ENCODE data around the gene TMEM234. TPM values are rescaled to one million over a fixed set of nuclear protein-coding genes. Genes with fewer than 3 reads are reported as not detected.

Gene TMEM234
- total and polyA plus RNA-seq, 2 of the 13 experiments (the other 11 are each of a cell fraction or from before 2014, with no cell fraction given), result 6.1 to 9.0 TPM

DNA sequence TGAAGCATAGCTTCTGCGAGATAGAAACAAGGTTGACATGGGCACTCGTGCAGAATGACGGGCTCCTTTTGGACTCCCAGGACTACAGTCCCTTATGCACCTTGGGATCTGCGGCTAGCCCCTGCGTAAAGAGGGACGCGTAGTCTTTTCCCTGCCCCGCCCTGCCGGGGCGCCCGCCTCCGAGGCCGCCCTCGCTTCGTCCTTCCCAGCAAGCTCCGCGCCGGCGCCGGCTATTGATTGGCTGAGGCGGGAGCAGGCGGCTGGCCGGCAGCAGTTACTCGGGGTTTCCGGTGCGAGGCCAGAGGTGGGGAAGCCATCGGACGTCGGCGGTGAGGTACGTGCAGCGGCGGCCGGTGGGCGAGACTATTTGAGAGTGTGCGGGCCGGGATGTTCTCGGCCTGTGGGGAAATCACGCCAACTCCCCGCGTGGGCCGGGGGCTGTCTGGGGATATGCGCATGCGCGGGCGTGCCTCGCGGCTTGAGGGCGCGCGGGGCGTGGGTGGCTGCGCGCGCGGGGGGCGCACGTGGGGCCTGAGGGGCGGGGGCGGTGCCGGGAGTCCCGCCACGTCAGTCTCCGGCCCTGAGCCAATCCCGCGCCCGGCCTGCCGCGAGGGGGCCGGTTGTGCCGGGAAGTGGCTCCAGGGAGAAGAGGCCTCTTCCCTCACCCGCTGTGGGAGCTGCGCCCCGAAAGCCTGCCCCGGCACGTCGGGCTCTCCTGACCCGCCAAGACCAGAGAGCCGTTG, 42.5 kb downstream of the TMEM234 start, which contains the start of gene TXLNA (continued):
- TF ChIP-seq, protein P1, sequence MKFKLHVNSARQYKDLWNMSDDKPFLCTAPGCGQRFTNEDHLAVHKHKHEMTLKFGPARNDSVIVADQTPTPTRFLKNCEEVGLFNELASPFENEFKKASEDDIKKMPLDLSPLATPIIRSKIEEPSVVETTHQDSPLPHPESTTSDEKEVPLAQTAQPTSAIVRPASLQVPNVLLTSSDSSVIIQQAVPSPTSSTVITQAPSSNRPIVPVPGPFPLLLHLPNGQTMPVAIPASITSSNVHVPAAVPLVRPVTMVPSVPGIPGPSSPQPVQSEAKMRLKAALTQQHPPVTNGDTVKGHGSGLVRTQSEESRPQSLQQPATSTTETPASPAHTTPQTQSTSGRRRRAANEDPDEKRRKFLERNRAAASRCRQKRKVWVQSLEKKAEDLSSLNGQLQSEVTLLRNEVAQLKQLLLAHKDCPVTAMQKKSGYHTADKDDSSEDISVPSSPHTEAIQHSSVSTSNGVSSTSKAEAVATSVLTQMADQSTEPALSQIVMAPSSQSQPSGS (CRISPR knock-in tag; IDR thresholded peaks at IDR 0.05), result peak; percentile 68; the same call in 1 of the 2 replicates
- no peak for TF ChIP-seq RFX1 (IDR thresholded peaks at IDR 0.05)
- TF ChIP-seq RXRA (CRISPR knock-in tag; IDR thresholded peaks at IDR 0.05), result peak; percentile 15; the same call in 1 of the 2 replicates
- TF ChIP-seq YEATS4 (CRISPR knock-in tag; IDR thresholded peaks at IDR 0.05; ENCODE audit: borderline replicate concordance), result no peak; the same call in none of the 2 replicates
- no peak for TF ChIP-seq MIER2 (CRISPR knock-in tag; IDR thresholded peaks at IDR 0.05)
- no peak; the same call in 1 of the 2 replicates for TF ChIP-seq MTF2 (CRISPR knock-in tag; IDR thresholded peaks at IDR 0.05; ENCODE audit: borderline replicate concordance)
- TF ChIP-seq SP140L (CRISPR knock-in tag; IDR thresholded peaks at IDR 0.05; ENCODE audit: borderline replicate concordance), result 0 out of 2 replicates have a peak, but pooled peaks have one; percentile 21
- peak; percentile 79 for TF ChIP-seq ZMYM4 (CRISPR knock-in tag; IDR thresholded peaks at IDR 0.05)
- TF ChIP-seq, protein P2, sequence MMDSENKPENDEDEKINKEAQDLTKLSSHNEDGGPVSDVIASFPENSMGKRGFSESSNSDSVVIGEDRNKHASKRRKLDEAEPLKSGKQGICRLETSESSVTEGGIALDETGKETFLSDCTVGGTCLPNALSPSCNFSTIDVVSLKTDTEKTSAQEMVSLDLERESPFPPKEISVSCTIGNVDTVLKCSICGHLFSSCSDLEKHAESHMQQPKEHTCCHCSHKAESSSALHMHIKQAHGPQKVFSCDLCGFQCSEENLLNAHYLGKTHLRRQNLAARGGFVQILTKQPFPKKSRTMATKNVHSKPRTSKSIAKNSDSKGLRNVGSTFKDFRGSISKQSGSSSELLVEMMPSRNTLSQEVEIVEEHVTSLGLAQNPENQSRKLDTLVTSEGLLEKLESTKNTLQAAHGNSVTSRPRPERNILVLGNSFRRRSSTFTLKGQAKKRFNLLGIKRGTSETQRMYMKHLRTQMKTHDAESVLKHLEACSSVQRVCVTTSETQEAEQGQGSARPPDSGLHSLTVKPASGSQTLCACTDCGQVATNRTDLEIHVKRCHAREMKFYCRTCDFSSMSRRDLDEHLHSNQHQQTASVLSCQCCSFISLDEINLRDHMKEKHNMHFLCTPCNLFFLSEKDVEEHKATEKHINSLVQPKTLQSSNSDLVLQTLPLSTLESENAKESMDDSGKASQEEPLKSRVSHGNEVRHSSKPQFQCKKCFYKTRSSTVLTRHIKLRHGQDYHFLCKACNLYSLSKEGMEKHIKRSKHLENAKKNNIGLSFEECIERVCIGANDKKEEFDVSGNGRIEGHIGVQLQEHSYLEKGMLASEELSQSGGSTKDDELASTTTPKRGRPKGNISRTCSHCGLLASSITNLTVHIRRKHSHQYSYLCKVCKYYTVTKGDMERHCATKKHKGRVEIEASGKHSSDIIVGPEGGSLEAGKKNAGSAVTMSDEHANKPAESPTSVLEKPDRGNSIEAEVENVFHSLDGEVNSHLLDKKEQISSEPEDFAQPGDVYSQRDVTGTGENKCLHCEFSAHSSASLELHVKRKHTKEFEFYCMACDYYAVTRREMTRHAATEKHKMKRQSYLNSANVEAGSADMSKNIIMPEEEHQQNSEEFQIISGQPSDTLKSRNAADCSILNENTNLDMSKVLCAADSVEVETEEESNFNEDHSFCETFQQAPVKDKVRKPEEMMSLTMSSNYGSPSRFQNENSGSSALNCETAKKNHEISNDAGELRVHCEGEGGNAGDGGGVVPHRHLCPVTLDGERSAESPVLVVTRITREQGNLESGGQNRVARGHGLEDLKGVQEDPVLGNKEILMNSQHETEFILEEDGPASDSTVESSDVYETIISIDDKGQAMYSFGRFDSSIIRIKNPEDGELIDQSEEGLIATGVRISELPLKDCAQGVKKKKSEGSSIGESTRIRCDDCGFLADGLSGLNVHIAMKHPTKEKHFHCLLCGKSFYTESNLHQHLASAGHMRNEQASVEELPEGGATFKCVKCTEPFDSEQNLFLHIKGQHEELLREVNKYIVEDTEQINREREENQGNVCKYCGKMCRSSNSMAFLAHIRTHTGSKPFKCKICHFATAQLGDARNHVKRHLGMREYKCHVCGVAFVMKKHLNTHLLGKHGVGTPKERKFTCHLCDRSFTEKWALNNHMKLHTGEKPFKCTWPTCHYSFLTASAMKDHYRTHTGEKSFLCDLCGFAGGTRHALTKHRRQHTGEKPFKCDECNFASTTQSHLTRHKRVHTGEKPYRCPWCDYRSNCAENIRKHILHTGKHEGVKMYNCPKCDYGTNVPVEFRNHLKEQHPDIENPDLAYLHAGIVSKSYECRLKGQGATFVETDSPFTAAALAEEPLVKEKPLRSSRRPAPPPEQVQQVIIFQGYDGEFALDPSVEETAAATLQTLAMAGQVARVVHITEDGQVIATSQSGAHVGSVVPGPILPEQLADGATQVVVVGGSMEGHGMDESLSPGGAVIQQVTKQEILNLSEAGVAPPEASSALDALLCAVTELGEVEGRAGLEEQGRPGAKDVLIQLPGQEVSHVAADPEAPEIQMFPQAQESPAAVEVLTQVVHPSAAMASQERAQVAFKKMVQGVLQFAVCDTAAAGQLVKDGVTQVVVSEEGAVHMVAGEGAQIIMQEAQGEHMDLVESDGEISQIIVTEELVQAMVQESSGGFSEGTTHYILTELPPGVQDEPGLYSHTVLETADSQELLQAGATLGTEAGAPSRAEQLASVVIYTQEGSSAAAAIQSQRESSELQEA (CRISPR knock-in tag; IDR thresholded peaks at IDR 0.05; ENCODE audit: not compliant biosample characterization), result peak; percentile 62
- TF ChIP-seq MED13 (CRISPR knock-in tag; IDR thresholded peaks at IDR 0.05), result 0 out of 2 replicates have a peak, but pooled peaks have one; percentile 9
- no peak; the same call in 1 of the 2 replicates for TF ChIP-seq ZNF329 (CRISPR knock-in tag; IDR thresholded peaks at IDR 0.05; ENCODE audit: low read depth)
- TF ChIP-seq CENPT (CRISPR knock-in tag; IDR thresholded peaks at IDR 0.05; ENCODE audit: low read depth), result peak; percentile 58; the same call in 1 of the 2 replicates
- 0 out of 2 replicates have a peak, but pooled peaks have one; percentile 26 for TF ChIP-seq ZNF7 (CRISPR knock-in tag; IDR thresholded peaks at IDR 0.05)
- TF ChIP-seq KAT8 (CRISPR knock-in tag; IDR thresholded peaks at IDR 0.05), result peak; percentile 85
- TF ChIP-seq DNMT1 (CRISPR knock-in tag; IDR thresholded peaks at IDR 0.05), result 0 out of 2 replicates have a peak, but pooled peaks have one; percentile 24
- TF ChIP-seq ZNF605 (CRISPR knock-in tag; IDR thresholded peaks at IDR 0.05), result peak; percentile 55
